Activated T-cell treated with anti-CD3 and anti-CD28 coated beads for 1 hour (primary cell): ENCODE measurements around the gene PRKAR1B.

Experiments used
- DNase-seq: peaks from one replicate; pipeline ENCODE4 v3.0.0-alpha.2; 2020; ENCODE audit warnings: low read depth

Gene PRKAR1B

GRCh38 chr7:509426-510130, 217.5 kb downstream of the PRKAR1B start:
- DNase-seq: no peak

DNA sequence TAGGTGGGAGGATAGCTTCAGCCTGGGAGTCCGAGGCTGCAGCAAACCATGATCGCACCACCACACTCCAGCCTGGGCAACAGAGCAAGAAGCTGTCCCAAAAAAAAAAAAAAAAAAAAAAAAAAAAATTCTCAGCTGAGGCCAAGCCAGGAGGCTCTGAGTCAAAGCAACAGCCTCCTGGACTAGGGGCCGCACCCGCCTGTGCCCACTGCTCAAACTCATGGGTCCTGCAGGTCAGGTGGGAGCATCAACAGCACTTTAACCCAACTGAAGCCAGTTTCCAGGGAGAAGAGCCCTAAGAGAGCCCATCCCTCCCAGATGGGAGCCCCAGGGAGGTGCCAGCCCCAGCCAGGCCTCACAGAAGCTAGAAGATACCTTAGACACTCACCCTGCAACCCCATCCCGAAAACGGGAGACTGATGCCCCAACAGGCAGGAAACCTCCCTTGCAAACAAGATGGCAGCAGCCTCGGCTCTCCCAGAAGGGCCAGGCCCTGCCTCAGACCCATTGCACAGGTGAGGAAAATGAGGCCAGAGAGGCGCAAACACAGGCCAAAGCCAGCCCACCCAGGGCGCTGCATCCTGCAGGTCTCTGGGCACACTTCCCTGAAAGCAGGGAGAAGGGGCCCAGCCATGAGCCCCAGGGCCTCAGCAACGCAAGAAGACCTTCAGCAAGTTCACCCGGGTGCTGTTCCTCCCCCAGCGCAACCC, 218.5 kb downstream of the PRKAR1B start:
- DNase-seq: no peak

GRCh38 chr7:507623-508300, 219.3 kb downstream of the PRKAR1B start:
- DNase-seq: no peak

DNA sequence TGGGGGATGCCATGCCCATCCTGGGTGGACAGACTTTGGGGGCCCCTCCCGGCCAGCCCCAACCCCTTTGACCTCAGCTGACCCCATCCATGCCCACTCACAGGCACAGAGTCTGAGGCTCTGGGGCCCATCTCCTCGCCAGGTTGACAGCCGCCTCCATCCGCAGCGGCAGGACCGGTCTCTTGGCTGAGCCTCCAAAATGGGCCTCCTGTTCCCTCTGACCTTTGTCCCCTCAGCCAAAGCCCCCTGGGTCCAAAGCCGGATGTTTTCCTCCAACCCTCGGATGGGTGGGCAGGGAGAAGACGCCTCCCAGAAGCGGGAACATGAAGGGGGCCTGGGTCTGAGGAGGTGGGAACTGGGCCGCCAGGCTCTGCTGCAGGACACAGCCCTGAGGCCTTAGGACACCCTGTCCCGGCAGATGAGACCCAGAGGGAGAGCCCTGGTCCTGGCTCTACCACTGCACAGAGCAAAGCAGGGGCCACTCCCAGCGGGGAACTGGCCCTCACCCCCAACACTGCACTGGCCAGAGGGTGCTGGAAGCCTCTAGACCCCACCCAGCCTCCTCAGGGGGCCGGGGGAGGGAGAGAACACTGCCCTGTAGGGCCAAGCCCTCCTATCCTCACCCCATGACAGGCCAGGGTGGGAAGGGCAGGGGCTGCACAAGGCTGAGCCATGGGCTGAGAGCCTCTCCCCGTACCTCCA, 220.0 kb downstream of the PRKAR1B start:
- no peak for DNase-seq

DNA sequence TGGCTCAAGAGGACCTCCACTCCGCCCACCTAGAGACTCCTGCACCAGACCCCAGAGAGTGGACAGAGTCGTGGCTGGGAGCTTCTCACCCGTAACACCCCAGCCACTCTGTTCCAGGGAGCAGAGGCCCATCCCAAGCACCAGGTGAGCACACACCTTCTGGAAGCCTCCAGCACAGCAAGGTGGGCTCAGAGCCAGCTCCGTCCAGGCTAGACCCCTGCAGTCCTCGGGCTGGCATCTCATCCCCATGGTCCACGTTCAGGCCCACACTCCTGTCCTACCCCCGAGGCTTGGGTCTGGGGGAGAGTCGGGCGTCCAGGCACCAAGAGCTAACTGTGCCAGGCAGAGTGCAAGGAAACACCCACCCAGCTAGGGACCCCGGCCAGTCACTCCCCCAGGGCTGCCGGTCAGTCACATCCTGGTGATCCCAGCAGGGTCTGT, 220.7 kb downstream of the PRKAR1B start:
- DNase-seq: no peak

DNA sequence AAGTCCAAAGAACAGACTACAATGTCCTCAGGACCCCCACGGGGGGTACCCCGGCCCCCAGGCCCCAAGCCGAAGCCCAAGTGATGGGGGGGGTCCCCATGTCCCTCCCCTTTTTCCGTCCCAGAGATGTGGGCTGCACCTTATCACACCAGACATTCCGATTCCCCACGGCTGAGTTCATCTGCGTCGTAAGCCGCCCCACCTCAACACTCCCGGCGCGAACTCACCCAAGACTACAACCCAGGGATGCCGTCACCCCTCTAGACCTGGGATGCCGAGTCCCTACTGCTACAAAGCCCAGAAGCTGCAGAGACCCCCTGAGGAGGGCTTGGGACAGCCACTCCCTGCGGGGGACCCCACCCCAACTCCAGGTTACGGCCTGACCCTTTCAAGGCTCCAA, 221.9 kb downstream of the PRKAR1B start:
- DNase-seq: no peak

GRCh38 chr7:504221-505111, 222.6 kb downstream of the PRKAR1B start:
- no peak for DNase-seq

GRCh38 chr7:503575-504111, 223.4 kb downstream of the PRKAR1B start:
- no peak for DNase-seq

DNA sequence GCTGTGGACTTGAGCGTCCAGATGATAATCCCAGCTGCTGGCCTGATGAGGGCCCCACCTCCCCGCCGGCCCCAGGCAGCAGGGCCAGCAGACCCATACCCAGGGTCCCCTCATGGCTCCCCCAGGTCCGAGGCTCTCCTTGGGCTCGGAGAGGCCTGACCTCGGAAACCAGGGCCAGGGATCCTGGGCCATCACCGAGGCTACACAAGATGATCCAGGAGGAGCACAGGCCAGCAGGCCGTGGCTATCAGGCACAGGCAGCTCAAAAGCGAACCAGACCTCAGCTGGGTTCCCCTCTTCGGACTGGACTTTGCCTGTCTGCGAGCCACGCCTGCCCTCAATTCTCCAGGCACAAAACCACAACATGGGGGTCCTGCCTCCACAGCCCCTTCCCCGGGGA, 224.8 kb downstream of the PRKAR1B start:
- DNase-seq: no peak

DNA sequence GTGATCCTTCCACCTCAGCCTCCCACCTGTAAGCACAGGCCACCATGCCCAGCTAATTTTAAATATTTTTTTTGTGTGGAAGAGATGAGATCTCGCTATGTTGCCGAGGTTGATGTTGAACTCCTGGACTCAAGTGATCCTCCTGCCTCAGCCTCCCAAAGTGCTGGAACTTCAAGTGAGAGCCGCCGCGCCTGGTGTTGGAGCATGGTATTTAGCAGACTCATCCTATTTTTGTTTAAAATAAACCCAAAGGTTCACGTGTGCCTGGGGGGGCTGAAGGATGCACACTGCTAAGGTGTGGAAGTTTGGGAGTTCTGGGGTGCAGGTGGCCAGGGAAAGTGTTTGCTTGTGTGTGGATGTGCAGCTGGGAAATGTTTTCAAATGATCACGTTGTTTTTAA, 225.6 kb downstream of the PRKAR1B start:
- DNase-seq: no peak

DNA sequence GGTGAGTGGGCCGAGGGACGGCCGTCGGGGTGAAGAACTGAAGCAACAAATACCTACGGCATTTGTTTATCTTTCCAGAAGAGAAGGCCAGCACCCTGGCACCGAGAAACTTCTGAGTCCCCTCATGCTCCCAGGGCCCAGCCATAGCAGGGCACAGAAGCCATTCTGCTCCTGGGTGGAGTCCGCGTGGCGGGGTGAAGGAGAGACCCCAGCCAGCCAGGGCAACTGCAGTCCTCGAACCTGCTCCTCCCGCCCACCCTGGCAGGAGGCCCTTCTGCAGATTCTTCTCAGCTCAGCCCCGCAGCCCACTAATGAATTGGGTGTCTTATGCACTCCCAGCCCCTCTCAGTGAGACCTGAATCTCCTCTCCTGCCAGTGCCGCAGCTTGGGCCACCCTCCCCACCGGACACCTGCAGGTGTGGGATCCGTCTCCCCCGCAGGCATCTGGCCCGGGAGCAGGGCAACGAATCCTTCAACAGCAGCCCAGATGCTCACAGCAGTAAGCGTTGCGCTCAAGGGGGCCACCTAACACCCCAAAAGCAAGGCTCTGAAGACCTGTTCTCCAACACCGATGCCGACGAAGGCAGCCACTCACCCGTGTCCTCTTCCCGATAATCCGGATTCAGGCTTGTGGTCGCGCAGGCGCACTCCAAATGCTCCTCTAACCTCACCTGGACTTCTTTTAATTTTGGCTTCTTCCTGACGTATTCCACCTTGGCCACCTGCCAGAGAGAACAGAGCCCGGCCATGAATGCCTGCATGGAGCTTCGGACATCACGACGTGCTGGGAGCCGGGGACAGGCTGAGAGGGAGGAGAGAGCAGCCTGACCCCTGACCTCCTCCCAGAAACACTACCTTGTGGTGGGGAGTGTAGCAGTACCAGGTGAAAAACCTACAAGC, 226.3 kb downstream of the PRKAR1B start:
- no peak for DNase-seq

DNA sequence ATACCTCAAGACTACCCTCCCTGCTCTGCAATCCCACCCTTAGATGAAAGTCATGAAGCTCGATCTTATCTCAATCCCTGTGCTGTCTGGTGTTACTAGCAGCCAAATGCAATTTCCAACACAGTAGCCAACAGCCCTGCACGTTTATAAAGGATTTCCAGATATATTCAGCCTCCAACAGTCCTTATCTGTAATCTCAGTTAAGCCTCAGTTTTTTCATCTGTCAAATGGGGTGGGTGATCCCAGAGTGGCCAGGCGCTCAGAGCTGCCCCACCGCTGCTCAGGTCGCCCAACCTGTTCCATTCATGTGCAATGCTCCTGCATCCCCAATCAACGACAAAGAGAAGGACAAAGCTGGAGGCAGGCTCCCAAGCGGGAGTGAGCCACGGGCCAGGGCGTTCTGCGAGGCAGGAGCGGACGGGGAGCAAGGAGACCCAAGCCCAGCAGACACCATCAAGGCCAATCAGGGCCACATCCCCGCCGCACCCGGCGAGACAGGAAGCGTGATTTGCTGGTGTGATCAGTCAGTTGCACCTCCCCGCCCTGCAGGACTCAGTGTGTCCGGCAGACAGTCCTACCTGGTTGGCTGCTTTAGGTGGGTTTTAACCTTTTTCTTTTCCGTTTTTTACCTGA, 227.1 kb downstream of the PRKAR1B start:
- no peak for DNase-seq
